GM23248 (cell line): ENCODE data around the gene COL3A1.

ENCODE experiments used
- EZH2 ChIP-seq: fragments of 200-600 bp; sonication (generic); IDR thresholded peaks from 2 replicates; pipeline ENCODE4 v1.6.1; 2018; ENCODE audit warnings: antibody characterized with exemption, mild to moderate bottlenecking; ENCODE audit not compliant: insufficient read depth, poor library complexity, severe bottlenecking
- EZH2phosphoT487 ChIP-seq: fragments of 200-600 bp; sonication (generic); IDR thresholded peaks from 2 replicates; pipeline ENCODE4 v1.6.1; 2018; ENCODE audit warnings: antibody characterized with exemption, moderate library complexity, mild to moderate bottlenecking, low read depth; ENCODE audit not compliant: insufficient read depth

DNA sequence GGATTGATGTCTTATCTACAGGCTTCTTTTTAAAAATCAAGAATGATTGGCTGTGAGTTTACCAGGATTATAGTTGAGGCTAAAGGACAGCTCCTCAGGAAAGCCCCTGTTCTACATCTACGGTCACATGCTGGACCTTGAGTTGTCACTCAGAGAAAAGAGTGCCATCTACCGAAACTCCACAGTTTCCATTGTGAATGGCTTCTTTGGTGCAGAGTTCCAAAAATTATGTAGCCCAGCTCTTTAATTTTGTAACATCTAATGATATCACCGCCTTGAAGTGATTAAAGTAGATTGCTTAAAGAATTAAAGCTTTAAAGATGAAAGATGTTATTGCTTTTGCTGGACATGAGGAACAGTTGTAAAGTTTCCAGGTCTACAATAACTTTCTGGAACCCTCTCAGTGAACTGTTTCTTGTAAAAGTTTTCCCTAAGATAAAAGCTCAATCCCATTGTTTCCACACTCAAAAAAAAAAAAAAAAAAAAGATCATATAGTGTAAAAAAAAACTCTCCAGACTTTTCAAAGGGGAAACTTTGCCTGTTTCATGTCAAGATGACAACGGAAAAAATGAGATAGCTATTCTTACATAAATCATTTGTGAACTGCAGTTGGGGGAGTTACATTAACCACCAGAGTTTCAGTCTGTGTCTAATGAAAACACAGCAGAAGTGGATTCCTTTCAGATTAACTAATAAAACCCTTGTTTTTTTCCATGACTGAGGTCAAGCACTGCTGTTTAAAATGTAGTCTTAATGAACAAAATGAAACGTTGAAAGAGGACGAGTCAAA, 4.3 kb downstream of the COL3A1 start:
- no peak for TF ChIP-seq EZH2phosphoT487
- no peak for TF ChIP-seq EZH2
